Activated T-helper 2 cell treated with anti-CD3 and anti-CD28 coated beads, Interferon-gamma antibody, Interleukin-2, Interleukin-4, amounts not matched to agents 10 μg/mL and 5 μg/mL and 100 μg/mL, durations not matched to agents 14 hours and 24 hours and 36 hours (primary cell): Measurements from ENCODE around the gene KCNK4. TPM values are rescaled to one million over a fixed set of nuclear protein-coding genes. Genes with fewer than 3 reads are reported as not detected.
A peak's percentile ranks its signal among the peaks of the same experiment; 100 is the strongest.
"Not testable (repeated sequence)": the region's sequence is repeated elsewhere in the genome, so short reads cannot be mapped to it uniquely, and the experiment has no call there.

Source experiments
- DNase-seq: peaks from one replicate; pipeline ENCODE4 v3.0.0; 2021; ENCODE audit warnings: low spot score
- H3K27ac Mint-ChIP-seq: one replicate; pipeline ENCODE4 v1.8.0; 2021; ENCODE audit warnings: mixed read lengths
- H3K27me3 Mint-ChIP-seq: one replicate; pipeline ENCODE4 v1.8.0; 2021; ENCODE audit warnings: low read depth, mixed read lengths
- H3K36me3 Mint-ChIP-seq: one replicate; pipeline ENCODE4 v1.8.0; 2021; ENCODE audit warnings: low read depth, mixed read lengths
- H3K4me1 Mint-ChIP-seq: one replicate; pipeline ENCODE4 v1.8.0; 2021; ENCODE audit warnings: low read depth, mixed read lengths
- H3K4me3 Mint-ChIP-seq: one replicate; pipeline ENCODE4 v1.8.0; 2021; ENCODE audit warnings: low read depth, mild to moderate bottlenecking, moderate library complexity, mixed read lengths
- H3K9me3 Mint-ChIP-seq: one replicate; pipeline ENCODE4 v1.8.0; 2021; ENCODE audit warnings: mixed read lengths
- intact Hi-C: fragments of 100-400 bp; cut with micrococcal nuclease; formaldehyde crosslinking; loops from one replicate; pipeline ENCODE4 v1.15.1; 2023
- total RNA-seq: library from RNA; stranded (reverse); gene quantifications from 2 replicates; pipeline ENCODE4 v1.2.3, GENCODE V29; 2022

Gene KCNK4
- total RNA-seq, 1 donor from 2014 or later = not detected

DNA sequence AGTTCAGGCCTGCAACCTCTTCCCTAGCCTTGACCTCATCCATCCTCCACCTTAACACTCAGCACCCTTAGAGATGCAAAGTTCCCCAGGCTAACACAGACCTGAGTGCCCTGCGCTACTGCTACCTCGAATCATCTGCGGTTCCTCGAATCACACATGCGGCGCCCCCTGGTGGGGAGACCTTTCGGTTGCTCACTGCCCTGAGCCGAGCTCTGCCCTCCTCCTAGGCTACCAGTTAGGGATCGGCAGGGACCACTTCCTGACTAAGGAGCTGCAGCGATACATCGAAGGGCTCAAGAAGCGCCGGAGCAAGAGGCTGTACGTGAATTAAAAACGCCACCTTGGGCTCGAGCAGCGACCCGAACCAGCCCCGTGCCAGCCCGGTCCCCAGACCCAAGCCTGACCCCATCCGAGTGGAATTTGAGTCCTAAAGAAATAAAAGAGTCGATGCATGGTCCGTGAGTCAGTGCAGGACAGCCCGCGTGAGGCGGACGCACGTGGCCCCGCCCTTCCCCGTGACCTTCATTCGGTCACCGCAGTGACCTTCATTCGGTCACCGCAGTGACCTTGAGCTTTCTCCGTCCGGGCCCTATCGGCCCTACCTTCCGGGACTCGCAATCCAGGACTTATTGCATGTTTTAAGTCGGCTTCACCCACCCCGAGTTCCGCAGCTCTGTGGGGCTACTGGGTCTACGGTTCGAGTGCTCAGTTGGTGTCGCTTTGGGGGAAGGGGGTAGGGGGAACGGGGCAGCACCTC lies 13.4 kb downstream of the KCNK4 start:
- no peaks in the 10 kb centered on the region for H3K9me3 Mint-ChIP-seq
- intact Hi-C loops = loop anchor here (1.0 to 5.0 kb wide), 9 partner anchors 20 to 474 kb away; partner anchors contain the start of genes BAD, CCDC88B, FKBP2 and GPR137
- peak overlapping the region; percentile 99 for H3K27ac Mint-ChIP-seq
- peaks cover 14% of the 10 kb centered on the region for H3K27me3 Mint-ChIP-seq
- peak overlapping the region; percentile 91 for H3K4me3 Mint-ChIP-seq
- peak; percentile 88 for DNase-seq
- peaks cover 18% of the 10 kb centered on the region for H3K36me3 Mint-ChIP-seq
- peaks cover 21% of the 10 kb centered on the region for H3K4me1 Mint-ChIP-seq

DNA sequence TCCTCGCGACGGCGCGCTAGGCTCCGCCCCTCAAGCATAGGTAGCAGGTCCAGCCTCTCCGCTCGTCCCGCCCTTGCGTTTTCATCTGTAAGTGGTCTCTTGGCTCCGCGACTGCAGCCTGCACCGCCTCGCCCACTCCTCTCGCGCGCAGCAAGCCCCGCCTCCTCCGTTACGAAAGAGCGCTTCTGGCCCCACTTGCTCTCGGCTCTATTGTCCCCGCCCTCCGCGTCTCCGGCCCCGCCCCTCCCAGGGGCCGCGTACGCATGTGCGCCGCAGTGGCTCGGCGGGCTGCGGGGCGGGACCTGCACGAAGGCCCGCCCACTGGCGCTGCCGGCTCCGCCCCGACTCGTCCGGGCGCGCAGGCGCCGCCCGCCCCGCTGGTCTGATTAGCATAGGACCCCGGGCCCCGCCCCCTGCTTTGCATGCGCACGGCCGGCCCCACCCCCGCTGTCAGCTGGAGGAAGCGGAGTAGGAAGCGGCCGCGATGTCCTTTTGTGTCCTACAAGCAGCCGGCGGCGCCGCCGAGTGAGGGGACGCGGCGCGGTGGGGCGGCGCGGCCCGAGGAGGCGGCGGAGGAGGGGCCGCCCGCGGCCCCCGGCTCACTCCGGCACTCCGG lies 14.1 kb downstream of the KCNK4 start, which contains the start of gene ESRRA:
Gene ESRRA (plus strand): TSS at position 450 of the 616 bp plus-strand sequence. CDS start 1,656 bp downstream, outside the sequence.
- peak; percentile 99 for DNase-seq
- peaks cover 8% of the 10 kb centered on the region for H3K27me3 Mint-ChIP-seq
- peak within 1 kb of the TSS; percentile 99 for H3K27ac Mint-ChIP-seq
- H3K4me3 Mint-ChIP-seq = peak within 1 kb of the TSS; percentile 94
- peaks cover 18% of the 10 kb centered on the region for H3K36me3 Mint-ChIP-seq
- intact Hi-C loops = loop anchor here (1.0 to 5.0 kb wide), 7 partner anchors 20 to 473 kb away; partner anchors contain the start of genes BAD, CCDC88B, FKBP2 and GPR137
- H3K4me1 Mint-ChIP-seq = peaks cover 18% of the 10 kb centered on the region
- no peaks in the 10 kb centered on the region for H3K9me3 Mint-ChIP-seq

DNA sequence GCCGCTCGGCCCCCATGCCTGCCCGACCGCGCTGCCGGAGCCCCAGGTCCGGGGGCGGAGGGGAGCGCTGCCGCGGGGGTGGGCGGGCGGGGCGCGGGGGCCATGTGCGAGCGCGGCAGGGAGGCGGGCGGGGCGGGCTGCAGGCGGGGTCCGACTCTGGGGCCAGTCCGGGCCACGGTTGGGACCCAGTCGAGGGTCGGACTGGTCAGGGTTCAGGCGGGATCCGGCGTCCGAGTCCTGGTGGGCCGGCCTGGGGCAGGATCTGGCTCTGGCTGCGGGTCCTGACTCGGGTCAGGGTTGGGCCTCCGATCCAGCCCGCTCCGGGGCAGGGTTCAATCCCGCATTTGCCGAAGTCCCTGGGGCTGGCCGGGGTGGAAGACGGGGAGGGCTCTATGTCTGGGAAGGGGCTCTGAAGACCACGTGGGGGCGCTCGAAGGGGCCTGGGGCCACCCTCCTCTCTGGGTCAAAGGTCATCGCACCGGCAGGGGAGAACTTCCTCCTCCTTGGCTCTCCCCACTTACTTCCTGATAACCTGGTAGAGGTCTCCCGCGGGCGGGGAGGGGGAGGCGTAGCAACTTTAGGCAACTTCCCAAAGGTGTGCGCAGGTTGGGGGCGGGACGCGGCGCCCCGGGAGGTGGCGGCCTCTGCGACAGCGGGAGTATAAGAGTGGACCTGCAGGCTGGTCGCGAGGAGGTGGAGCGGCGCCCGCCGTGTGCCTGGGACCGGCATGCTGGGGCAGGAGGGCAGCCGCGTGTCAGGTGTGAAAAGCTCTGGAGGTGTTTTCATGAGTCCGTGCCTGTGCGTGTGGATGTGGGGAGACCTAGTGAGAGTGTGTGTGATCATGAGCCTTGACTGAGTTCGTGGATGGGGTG lies 14.8 kb downstream of the KCNK4 start:
- peaks cover 20% of the 10 kb centered on the region for H3K36me3 Mint-ChIP-seq
- intact Hi-C loops = loop anchor here (1.0 to 5.0 kb wide), 8 partner anchors 11 to 472 kb away; partner anchors contain the start of genes BAD, CCDC88B, FKBP2 and GPR137
- peak overlapping the region; percentile 93 for H3K27ac Mint-ChIP-seq
- peak overlapping the region; percentile 94 for H3K4me3 Mint-ChIP-seq
- peak; percentile 71 for DNase-seq
- no peaks in the 10 kb centered on the region for H3K9me3 Mint-ChIP-seq
- peaks cover 12% of the 10 kb centered on the region for H3K4me1 Mint-ChIP-seq
- peaks cover under 1% of the 10 kb centered on the region for H3K27me3 Mint-ChIP-seq

DNA sequence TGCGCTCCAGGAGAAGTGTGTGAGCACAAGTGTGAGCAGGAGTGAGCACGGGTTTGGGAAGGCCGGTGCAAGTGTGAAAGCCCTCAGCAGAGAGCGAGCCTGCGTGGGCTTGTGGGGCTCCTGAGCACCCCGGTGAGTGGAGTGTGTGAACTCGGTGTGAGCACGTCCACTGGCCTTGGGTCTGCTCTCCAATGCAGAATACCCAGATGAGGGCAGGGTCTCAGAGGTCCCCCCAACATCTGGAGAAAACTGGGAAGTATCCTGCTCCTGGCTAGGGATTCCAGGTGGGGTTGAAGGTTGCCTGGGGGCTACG lies 15.4 kb downstream of the KCNK4 start:
- peaks cover 11% of the 10 kb centered on the region for H3K4me1 Mint-ChIP-seq
- H3K27me3 Mint-ChIP-seq = no peaks in the 10 kb centered on the region
- H3K9me3 Mint-ChIP-seq = no peaks in the 10 kb centered on the region
- intact Hi-C loops = loop anchor here (1.0 to 5.0 kb wide), 2 partner anchors 11 to 36 kb away; partner anchors contain the start of genes CCDC88B and TRMT112
- peak overlapping the region; percentile 93 for H3K27ac Mint-ChIP-seq
- no peak for DNase-seq
- peaks cover 22% of the 10 kb centered on the region for H3K36me3 Mint-ChIP-seq
- H3K4me3 Mint-ChIP-seq = peak overlapping the region; percentile 94

DNA sequence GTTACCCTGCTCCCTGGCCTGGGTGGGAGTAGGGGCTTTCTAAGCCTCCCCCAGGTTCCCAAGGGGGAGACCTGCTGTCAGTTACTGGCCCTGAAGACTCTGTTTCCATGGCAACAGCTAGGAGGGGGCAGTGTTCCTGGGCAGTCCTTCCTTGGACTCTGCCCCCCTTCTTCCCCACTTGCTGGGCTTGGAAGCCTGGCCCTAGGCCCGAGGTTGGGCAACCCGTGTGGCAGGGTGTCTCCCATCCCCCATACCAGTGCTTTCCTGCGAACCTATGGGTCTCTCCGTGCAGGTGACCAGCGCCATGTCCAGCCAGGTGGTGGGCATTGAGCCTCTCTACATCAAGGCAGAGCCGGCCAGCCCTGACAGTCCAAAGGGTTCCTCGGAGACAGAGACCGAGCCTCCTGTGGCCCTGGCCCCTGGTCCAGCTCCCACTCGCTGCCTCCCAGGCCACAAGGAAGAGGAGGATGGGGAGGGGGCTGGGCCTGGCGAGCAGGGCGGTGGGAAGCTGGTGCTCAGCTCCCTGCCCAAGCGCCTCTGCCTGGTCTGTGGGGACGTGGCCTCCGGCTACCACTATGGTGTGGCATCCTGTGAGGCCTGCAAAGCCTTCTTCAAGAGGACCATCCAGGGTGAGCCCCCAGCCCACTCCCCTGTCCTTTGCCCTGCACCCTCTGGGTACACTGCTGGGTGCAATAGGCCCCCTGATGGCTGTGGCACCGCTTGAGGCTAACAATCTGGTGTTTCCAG lies 15.9 kb downstream of the KCNK4 start:
- H3K9me3 Mint-ChIP-seq = no peaks in the 10 kb centered on the region
- intact Hi-C loops = loop anchor here (1.0 to 5.0 kb wide), 2 partner anchors 10 to 35 kb away; partner anchors contain the start of genes CCDC88B and TRMT112
- H3K27ac Mint-ChIP-seq = peak overlapping the region; percentile 20
- no peak for DNase-seq
- peaks cover 22% of the 10 kb centered on the region for H3K36me3 Mint-ChIP-seq
- peak overlapping the region; percentile 94 for H3K4me3 Mint-ChIP-seq
- no peaks in the 10 kb centered on the region for H3K27me3 Mint-ChIP-seq
- H3K4me1 Mint-ChIP-seq = peaks cover 11% of the 10 kb centered on the region

DNA sequence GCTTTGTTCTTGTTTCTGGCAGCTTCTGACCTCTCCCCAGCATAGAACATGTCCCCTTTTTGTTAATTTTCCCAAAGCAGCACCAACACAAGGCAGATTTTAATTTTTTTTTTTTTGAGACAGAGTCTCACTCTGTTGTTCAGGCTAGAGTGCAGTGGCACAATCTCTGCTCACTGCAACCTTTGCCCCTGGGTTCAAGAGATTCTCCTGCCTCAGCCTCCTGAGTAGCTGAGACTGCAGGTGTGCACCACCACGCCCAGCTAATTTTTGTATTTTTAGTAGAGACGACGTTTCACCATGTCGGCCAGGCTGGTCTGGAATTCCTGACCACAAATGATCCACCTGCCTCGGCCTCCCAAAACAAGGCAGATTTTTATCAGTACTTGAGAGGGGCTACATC lies 16.7 kb downstream of the KCNK4 start:
- Mint-ChIP-seq H3K27ac (peak overlapping the region; percentile 20), H3K36me3 (peaks cover 27% of the 10 kb centered on the region), H3K4me3 (peak overlapping the region; percentile 32), H3K4me1 (peaks cover 16% of the 10 kb centered on the region)
- not testable (repeated sequence) for H3K27me3 Mint-ChIP-seq, DNase-seq, H3K9me3 Mint-ChIP-seq
- intact Hi-C loops = loop anchor here (5.0 kb wide), 1 partner anchor 35 kb away; the partner anchor contains the start of gene CCDC88B

DNA sequence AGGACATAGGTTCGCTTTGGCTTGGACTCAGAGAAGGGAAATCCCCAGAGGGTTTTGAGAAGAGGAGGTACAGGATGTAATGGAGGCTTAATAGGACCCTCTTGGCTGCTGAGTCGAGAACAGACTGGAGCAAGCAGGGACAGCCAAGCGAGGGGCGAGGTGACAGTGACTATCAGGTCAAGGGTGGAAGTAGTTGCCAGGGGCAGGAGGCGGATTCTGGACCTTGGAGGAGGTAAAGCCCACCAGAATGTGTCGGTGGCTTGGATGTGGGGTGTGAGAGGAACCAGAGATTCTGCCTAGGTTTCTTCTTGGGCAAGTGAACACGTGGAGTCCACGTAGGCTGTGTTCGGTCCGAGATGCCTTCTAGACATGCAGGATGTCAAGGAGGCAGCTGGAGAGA lies 21.8 kb downstream of the KCNK4 start:
- no peak for DNase-seq
- intact Hi-C loops = no loop called here
- H3K36me3 Mint-ChIP-seq = peaks cover 51% of the 10 kb centered on the region
- no peaks in the 10 kb centered on the region for H3K9me3 Mint-ChIP-seq
- H3K4me1 Mint-ChIP-seq = peaks cover 20% of the 10 kb centered on the region
- H3K27me3 Mint-ChIP-seq = no peaks in the 10 kb centered on the region
- H3K4me3 Mint-ChIP-seq = no peak overlapping the region
- H3K27ac Mint-ChIP-seq = peak overlapping the region; percentile 39

DNA sequence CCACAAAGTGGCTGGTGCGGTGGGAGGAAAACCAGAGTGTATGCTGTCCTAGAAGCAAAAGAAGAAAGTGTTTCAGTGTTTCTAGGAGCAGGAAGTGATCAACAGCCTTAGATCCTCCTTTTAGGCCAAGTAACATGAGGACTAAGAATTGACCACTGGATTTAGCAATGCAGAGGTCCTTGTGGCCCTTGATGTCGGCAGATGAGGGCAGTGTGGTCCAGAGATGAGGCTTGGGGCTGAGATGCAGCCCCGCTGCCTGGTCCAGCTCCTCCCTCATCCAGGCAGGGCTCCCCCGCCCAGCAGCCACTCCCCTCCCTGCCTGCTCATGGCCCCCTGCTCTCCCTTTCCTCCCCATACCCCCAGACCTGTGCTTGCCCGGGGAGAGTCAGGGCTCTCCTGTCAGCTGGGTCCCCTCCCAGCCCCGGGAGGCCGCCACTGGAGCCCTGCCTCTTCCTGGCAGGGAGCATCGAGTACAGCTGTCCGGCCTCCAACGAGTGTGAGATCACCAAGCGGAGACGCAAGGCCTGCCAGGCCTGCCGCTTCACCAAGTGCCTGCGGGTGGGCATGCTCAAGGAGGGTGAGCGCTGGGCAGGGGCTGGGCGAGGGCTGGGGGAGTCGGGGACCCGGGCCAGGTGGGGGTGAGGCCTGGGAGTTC lies 22.5 kb downstream of the KCNK4 start:
- no peak overlapping the region for H3K4me3 Mint-ChIP-seq
- peaks cover 20% of the 10 kb centered on the region for H3K4me1 Mint-ChIP-seq
- H3K36me3 Mint-ChIP-seq = peaks cover 50% of the 10 kb centered on the region
- H3K27me3 Mint-ChIP-seq = no peaks in the 10 kb centered on the region
- no peak for DNase-seq
- H3K9me3 Mint-ChIP-seq = no peaks in the 10 kb centered on the region
- intact Hi-C loops = no loop called here
- H3K27ac Mint-ChIP-seq = no peak overlapping the region

DNA sequence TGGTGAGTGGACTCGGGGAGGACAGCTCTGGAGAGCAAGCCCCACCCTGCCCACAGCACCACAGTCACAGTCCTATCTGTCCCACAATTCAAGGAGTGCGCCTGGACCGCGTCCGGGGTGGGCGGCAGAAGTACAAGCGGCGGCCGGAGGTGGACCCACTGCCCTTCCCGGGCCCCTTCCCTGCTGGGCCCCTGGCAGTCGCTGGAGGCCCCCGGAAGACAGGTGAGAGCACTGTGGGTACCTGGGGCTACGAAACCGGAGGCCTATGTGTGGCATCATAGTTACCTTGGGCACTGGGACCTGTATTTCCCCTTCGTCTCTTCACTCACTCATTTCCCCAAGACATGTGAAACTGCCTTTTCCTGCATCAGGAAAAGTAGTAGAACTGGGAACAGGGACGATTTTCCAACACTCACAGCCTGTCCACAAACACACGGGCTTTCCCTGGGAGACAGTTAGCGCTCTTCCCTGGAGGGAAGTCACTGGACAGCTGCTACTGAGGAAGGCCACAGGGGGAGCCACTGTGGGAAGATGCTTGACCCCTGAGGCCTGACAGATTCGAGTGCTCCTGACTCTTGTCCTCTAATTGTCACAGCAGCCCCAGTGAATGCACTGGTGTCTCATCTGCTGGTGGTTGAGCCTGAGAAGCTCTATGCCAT lies 23.2 kb downstream of the KCNK4 start:
- H3K9me3 Mint-ChIP-seq = no peaks in the 10 kb centered on the region
- no peaks in the 10 kb centered on the region for H3K27me3 Mint-ChIP-seq
- H3K4me3 Mint-ChIP-seq = no peak overlapping the region
- H3K27ac Mint-ChIP-seq = no peak overlapping the region
- peaks cover 48% of the 10 kb centered on the region for H3K36me3 Mint-ChIP-seq
- no peak for DNase-seq
- H3K4me1 Mint-ChIP-seq = peaks cover 25% of the 10 kb centered on the region
- intact Hi-C loops = no loop called here

DNA sequence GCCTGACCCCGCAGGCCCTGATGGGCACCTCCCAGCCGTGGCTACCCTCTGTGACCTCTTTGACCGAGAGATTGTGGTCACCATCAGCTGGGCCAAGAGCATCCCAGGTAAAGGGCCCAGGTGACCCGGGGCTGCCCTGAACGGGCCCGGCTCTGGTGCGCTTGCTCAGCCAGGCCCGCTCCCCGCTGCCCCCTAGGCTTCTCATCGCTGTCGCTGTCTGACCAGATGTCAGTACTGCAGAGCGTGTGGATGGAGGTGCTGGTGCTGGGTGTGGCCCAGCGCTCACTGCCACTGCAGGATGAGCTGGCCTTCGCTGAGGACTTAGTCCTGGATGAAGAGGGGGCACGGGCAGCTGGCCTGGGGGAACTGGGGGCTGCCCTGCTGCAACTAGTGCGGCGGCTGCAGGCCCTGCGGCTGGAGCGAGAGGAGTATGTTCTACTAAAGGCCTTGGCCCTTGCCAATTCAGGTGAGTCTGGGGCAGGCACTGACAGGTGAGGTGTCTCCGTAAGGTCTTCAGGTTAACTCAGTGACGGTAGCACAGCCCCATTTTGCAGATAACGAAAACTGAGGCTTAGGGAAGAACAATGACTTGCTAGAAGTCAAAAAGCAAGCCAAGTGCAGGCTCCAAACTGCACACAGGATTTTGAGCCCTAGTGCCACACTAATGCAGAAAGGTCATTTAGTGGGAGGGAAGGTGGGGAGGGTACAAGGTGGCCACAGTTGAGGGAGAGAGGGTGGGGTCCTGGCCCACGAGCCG lies 23.9 kb downstream of the KCNK4 start:
- Mint-ChIP-seq H3K9me3 (no peaks in the 10 kb centered on the region), H3K4me1 (peaks cover 29% of the 10 kb centered on the region)

More for the DNA sequence above, 23.9 kb downstream of the KCNK4 start:
- DNase-seq = no peak
- intact Hi-C loops = no loop called here
- H3K4me3 Mint-ChIP-seq = peak overlapping the region; percentile 26
- H3K27ac Mint-ChIP-seq = no peak overlapping the region
- peaks cover 46% of the 10 kb centered on the region for H3K36me3 Mint-ChIP-seq
- no peaks in the 10 kb centered on the region for H3K27me3 Mint-ChIP-seq
